Trophoblast cell (in vitro differentiated cells and primary cell): ENCODE measurements around the gene MAD2L1BP.

Source experiments
- DNase-seq, 2 donors: peaks; one replicate each; pipeline ENCODE4 v3.0.0-alpha.2; 2016
- H2AFZ ChIP-seq: 2 replicates; pipeline ENCODE4 v1.6.1; 2013; ENCODE audit warnings: low read length, moderate library complexity, mild to moderate bottlenecking; ENCODE audit not compliant: insufficient read depth, poor library complexity
- H2AK5ac ChIP-seq: 2 replicates; pipeline ENCODE4 v1.6.1; 2013; ENCODE audit warnings: mild to moderate bottlenecking, low read length
- H2BK120ac ChIP-seq: 2 replicates; pipeline ENCODE4 v1.6.1; 2013; ENCODE audit warnings: low read length, mild to moderate bottlenecking, moderate library complexity; ENCODE audit not compliant: insufficient read depth, poor library complexity
- H2BK12ac ChIP-seq: 2 replicates; pipeline ENCODE4 v1.6.1; 2013; ENCODE audit warnings: mild to moderate bottlenecking, low read length, moderate library complexity
- H2BK5ac ChIP-seq: 2 replicates; pipeline ENCODE4 v1.6.1; 2013; ENCODE audit warnings: low read length, low read depth, moderate library complexity, mild to moderate bottlenecking; ENCODE audit not compliant: poor library complexity
- H3K14ac ChIP-seq: 2 replicates; pipeline ENCODE4 v1.6.1; 2013; ENCODE audit warnings: mild to moderate bottlenecking, low read length
- H3K18ac ChIP-seq: 2 replicates; pipeline ENCODE4 v1.6.1; 2013; ENCODE audit warnings: mild to moderate bottlenecking, low read length
- H3K23ac ChIP-seq: 2 replicates; pipeline ENCODE4 v1.6.1; 2013; ENCODE audit warnings: low read length
- H3K27ac ChIP-seq: 2 replicates; pipeline ENCODE4 v1.5.1; 2013; ENCODE audit warnings: low read depth, mild to moderate bottlenecking, inconsistent platforms, low read length, moderate library complexity
- H3K27me3 ChIP-seq: 2 replicates; pipeline ENCODE4 v1.6.1; 2013; ENCODE audit warnings: inconsistent platforms, mild to moderate bottlenecking, low read length, moderate library complexity; ENCODE audit not compliant: insufficient read depth
- H3K36me3 ChIP-seq, 2 experiments: 1 replicate in 1 of 2; 2 replicates in 1 of 2; pipeline ENCODE4 v1.6.1; 2013; ENCODE audit warnings: low read length in 2 of 2, mild to moderate bottlenecking in 2 of 2, moderate library complexity in 1 of 2; ENCODE audit not compliant: insufficient read depth in 2 of 2, control insufficient read depth in 1 of 2
- H3K4ac ChIP-seq: 2 replicates; pipeline ENCODE4 v1.6.1; 2013; ENCODE audit warnings: low read depth, mild to moderate bottlenecking, low read length, moderate library complexity
- H3K4me1 ChIP-seq, 2 experiments: 1 replicate in 1 of 2; 2 replicates in 1 of 2; pipeline ENCODE4 v1.6.1; 2013; ENCODE audit warnings: low read length in 2 of 2, mild to moderate bottlenecking in 2 of 2, moderate library complexity in 1 of 2; ENCODE audit not compliant: insufficient read depth in 2 of 2, control insufficient read depth in 1 of 2
- H3K4me2 ChIP-seq: 2 replicates; pipeline ENCODE4 v1.6.1; 2013; ENCODE audit warnings: inconsistent platforms, mild to moderate bottlenecking, low read length, moderate library complexity
- H3K4me3 ChIP-seq: 2 replicates; pipeline ENCODE4 v1.5.1; 2013; ENCODE audit warnings: mild to moderate bottlenecking, low read depth, low read length, inconsistent platforms
- H3K79me1 ChIP-seq: one replicate; pipeline ENCODE4 v1.6.1; 2013; ENCODE audit warnings: low read length
- H3K79me2 ChIP-seq: 2 replicates; pipeline ENCODE4 v1.6.1; 2013; ENCODE audit warnings: low read length, mild to moderate bottlenecking; ENCODE audit not compliant: control insufficient read depth, insufficient read depth, poor library complexity
- H3K9ac ChIP-seq: 2 replicates; pipeline ENCODE4 v1.6.1; 2013; ENCODE audit warnings: mild to moderate bottlenecking, low read length
- H3K9me3 ChIP-seq: 2 replicates; pipeline ENCODE4 v1.6.1; 2013; ENCODE audit warnings: low read depth, mild to moderate bottlenecking, control low read depth, inconsistent platforms, low read length; ENCODE audit not compliant: insufficient read depth
- H4K12ac ChIP-seq: 2 replicates; pipeline ENCODE4 v1.6.1; 2013; ENCODE audit warnings: low read depth, mild to moderate bottlenecking, low read length, moderate library complexity
- H4K8ac ChIP-seq: 2 replicates; pipeline ENCODE4 v1.6.1; 2013; ENCODE audit warnings: low read depth, mild to moderate bottlenecking, low read length, moderate library complexity
- H4K91ac ChIP-seq: one replicate; pipeline ENCODE4 v1.6.1; 2013; ENCODE audit warnings: low read depth, mild to moderate bottlenecking, low read length, moderate library complexity
- WGBS: extraction: QIAGEN DNeasy Blood & Tissue Kit; methylation state at CpG from one replicate; pipeline ENCODE4 v1.1.7; 2013; ENCODE audit warnings: missing lambda C conversion rate; ENCODE audit not compliant: insufficient read length, insufficient coverage; ENCODE audit errors: extremely low coverage; 5-methylcytosine and 5-hydroxymethylcytosine counted together

MAD2L1BP gene

GRCh38 chr6:43608807-43609206 lies 26.8 kb upstream of the MAD2L1BP start:
- Histone ChIP-seq H3K23ac (no peak overlapping the region), H3K79me1 (no peaks in the 10 kb centered on the region), H3K27ac (no peak overlapping the region), H3K4me2 (no peak overlapping the region), H2AK5ac (no peak overlapping the region), H4K91ac (no peak overlapping the region), H3K4me1 (peaks cover 2 to 3% of the 10 kb centered on the region in 2 experiments), H4K12ac (no peak overlapping the region), H3K18ac (no peak overlapping the region), H3K79me2 (no peaks in the 10 kb centered on the region), H3K14ac (no peak overlapping the region), H2AFZ (no peak overlapping the region), H3K36me3 (peaks cover 18 to 21% of the 10 kb centered on the region in 2 experiments), H4K8ac (no peak overlapping the region), H3K27me3 (no peaks in the 10 kb centered on the region), H3K4ac (no peak overlapping the region), H2BK120ac (no peak overlapping the region), H2BK12ac (no peak overlapping the region), H3K9me3 (no peaks in the 10 kb centered on the region), H3K4me3 (no peak overlapping the region), H2BK5ac (no peak overlapping the region), H3K9ac (no peak overlapping the region)
- DNase-seq, result no peak
- WGBS, result no CpG with 5 or more reads among the region's 1 CpG

- H3K9ac ChIP-seq, result no peak overlapping the region
- H3K4ac ChIP-seq, result no peak overlapping the region
- peaks cover 24 to 26% of the 10 kb centered on the region in 2 experiments for H3K36me3 ChIP-seq
- no peaks in the 10 kb centered on the region for H3K79me2 ChIP-seq
- no peak overlapping the region for H4K12ac ChIP-seq
- no peak overlapping the region for H2AK5ac ChIP-seq
- H3K79me1 ChIP-seq, result no peaks in the 10 kb centered on the region
- H4K8ac ChIP-seq, result no peak overlapping the region
- no peak overlapping the region for H3K18ac ChIP-seq
- H2BK12ac ChIP-seq, result no peak overlapping the region
- H3K4me3 ChIP-seq, result no peak overlapping the region
- no peaks in the 10 kb centered on the region for H3K27me3 ChIP-seq
- H2BK5ac ChIP-seq, result no peak overlapping the region
- no peak overlapping the region for H4K91ac ChIP-seq
- H3K9me3 ChIP-seq, result no peaks in the 10 kb centered on the region
- no CpG with 5 or more reads among the region's 1 CpG for WGBS
- no peak overlapping the region for H3K27ac ChIP-seq
- no peak overlapping the region for H2AFZ ChIP-seq
- no peak overlapping the region for H3K14ac ChIP-seq
- no peak overlapping the region for H3K23ac ChIP-seq
- H3K4me1 ChIP-seq, result peaks cover 3 to 5% of the 10 kb centered on the region in 2 experiments
- DNase-seq, result peak; percentile 61 to 87
- H3K4me2 ChIP-seq, result no peak overlapping the region
- H2BK120ac ChIP-seq, result no peak overlapping the region
Measured at GRCh38 chr6:43609402-43609801, 26.2 kb upstream of the MAD2L1BP start.

- H4K8ac ChIP-seq, result no peak overlapping the region
- H3K14ac ChIP-seq, result no peak overlapping the region
- no peak overlapping the region for H2AK5ac ChIP-seq
- no peaks in the 10 kb centered on the region for H3K27me3 ChIP-seq
- H2BK120ac ChIP-seq, result no peak overlapping the region
- H2BK5ac ChIP-seq, result no peak overlapping the region
- peaks cover 3 to 5% of the 10 kb centered on the region in 2 experiments for H3K4me1 ChIP-seq
- no CpG with 5 or more reads among the region's 5 CpGs for WGBS
- no peaks in the 10 kb centered on the region for H3K79me1 ChIP-seq
- no peak overlapping the region for H2BK12ac ChIP-seq
- H4K91ac ChIP-seq, result no peak overlapping the region
- no peak overlapping the region for H3K4me3 ChIP-seq
- H4K12ac ChIP-seq, result no peak overlapping the region
- no peak overlapping the region for H3K18ac ChIP-seq
- H2AFZ ChIP-seq, result no peak overlapping the region
- no peak overlapping the region for H3K4ac ChIP-seq
- H3K9ac ChIP-seq, result no peak overlapping the region
- no peak overlapping the region for H3K4me2 ChIP-seq
- no peaks in the 10 kb centered on the region for H3K9me3 ChIP-seq
- no peak overlapping the region for H3K23ac ChIP-seq
- H3K36me3 ChIP-seq, result peaks cover 22 to 28% of the 10 kb centered on the region in 2 experiments
- no peak overlapping the region for H3K27ac ChIP-seq
- H3K79me2 ChIP-seq, result no peaks in the 10 kb centered on the region
- DNase-seq, result peak; percentile 44 to 54
Measured at GRCh38 chr6:43610431-43610830, 25.2 kb upstream of the MAD2L1BP start.

GRCh38 chr6:43613721-43614395 lies 21.8 kb upstream of the MAD2L1BP start:
- no peak overlapping the region for H4K12ac ChIP-seq
- peak overlapping the region; percentile 9 for H3K9ac ChIP-seq
- H3K23ac ChIP-seq, result no peak overlapping the region
- H3K36me3 ChIP-seq, result peaks cover 16 to 23% of the 10 kb centered on the region in 2 experiments
- no peak overlapping the region for H4K91ac ChIP-seq
- H2BK5ac ChIP-seq, result peak overlapping the region; percentile 6
- peaks cover 3 to 5% of the 10 kb centered on the region in 2 experiments for H3K4me1 ChIP-seq
- H3K27ac ChIP-seq, result no peak overlapping the region
- WGBS, result no CpG with 5 or more reads among the region's 6 CpGs
- H3K9me3 ChIP-seq, result no peaks in the 10 kb centered on the region
- H3K27me3 ChIP-seq, result no peaks in the 10 kb centered on the region
- no peak overlapping the region for H3K14ac ChIP-seq
- no peak overlapping the region for H2AK5ac ChIP-seq
- H2BK12ac ChIP-seq, result no peak overlapping the region
- H3K18ac ChIP-seq, result no peak overlapping the region
- no peak overlapping the region for H2BK120ac ChIP-seq
- H3K4me2 ChIP-seq, result no peak overlapping the region
- H4K8ac ChIP-seq, result no peak overlapping the region
- H3K4ac ChIP-seq, result no peak overlapping the region
- H3K79me2 ChIP-seq, result no peaks in the 10 kb centered on the region
- H2AFZ ChIP-seq, result no peak overlapping the region
- H3K4me3 ChIP-seq, result no peak overlapping the region
- H3K79me1 ChIP-seq, result no peaks in the 10 kb centered on the region
- DNase-seq, result no peak
